C4-2B (cell line): Measurements from ENCODE around the gene AMT.

Experiments
- CTCF ChIP-seq: fragments of 450-650 bp; conservative IDR thresholded peaks from 2 replicates; pipeline ENCODE4 v1.5.1; 2017; ENCODE audit warnings: mild to moderate bottlenecking
- ZFX ChIP-seq: fragments of 450-650 bp; IDR thresholded peaks from 2 replicates; pipeline ENCODE4 v1.6.1; 2017

GRCh38 chr3:49445391-49445790 lies 23.1 kb upstream of the AMT start:
- TF ChIP-seq CTCF = no peak
- no peak for TF ChIP-seq ZFX
